Measurements from ENCODE around the gene C2CD2.
"Not testable (repeated sequence)": the region's sequence is repeated elsewhere in the genome, so short reads cannot be mapped to it uniquely, and the experiment has no call there.

The C2CD2 gene

GRCh38 chr21:41956926-41957729 is 3.3 kb upstream of the C2CD2 start:
- no peak for DNase-seq

DNA sequence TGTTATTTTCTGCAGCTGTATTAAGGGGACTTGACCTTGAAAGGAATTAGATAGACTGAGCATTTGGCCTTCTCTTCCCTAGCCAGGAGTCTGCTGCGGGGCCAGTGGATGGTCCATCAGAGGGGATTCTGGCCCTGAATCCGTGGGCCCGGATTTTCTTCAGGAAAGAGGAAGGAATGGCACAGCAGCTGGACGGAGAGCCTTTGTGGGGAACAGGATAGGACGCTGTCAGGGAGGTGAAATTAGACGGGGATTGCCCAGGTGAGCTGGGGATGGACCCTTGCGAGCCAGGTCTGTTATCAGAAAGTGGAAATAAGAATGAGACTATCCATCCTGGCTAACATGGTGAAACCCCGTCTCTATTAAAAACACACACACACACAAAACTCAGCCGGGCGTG is 1.7 kb upstream of the C2CD2 start:
- DNase-seq: no peak

DNA sequence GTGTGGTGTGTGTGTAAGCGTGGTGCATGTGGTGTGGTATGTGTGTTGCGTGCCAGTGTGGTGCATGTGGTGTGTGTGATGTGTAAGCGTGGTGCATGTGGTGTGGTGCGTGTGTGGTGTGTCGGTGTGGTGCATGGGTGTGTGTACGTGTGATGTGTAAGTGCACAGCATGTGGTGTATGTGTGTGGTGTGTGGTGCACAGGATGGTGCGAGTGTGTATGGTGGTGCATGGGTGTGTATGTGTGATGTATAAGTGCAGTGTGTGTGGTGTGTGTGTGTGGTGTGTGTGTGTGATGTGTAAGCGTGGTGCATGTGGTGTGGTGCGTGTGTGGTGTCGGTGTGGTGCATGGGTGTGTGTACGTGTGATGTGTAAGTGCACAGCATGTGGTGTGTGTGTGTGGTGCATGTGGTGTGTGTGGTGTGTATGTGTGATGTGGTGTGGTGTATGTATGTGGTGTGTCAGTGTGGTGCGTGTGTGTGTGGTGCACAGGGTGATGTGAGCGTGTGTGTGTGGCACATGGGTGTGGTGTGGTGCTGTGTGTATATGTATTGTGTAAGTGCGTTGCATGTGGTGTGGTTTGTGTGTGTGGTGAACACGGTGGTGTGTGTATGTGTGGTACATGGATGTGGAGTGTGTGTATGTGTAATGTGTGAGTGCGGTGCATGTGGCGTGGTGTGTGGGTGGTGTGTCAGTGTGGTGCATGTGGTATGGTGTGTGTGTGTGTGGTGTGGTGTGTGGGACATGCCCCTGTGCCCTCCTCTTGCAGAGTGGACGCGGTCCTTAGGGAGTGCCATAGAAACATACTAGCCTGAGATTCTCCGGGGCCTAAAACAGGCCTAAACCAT is 1.1 kb upstream of the C2CD2 start:
- no peak for DNase-seq

DNA sequence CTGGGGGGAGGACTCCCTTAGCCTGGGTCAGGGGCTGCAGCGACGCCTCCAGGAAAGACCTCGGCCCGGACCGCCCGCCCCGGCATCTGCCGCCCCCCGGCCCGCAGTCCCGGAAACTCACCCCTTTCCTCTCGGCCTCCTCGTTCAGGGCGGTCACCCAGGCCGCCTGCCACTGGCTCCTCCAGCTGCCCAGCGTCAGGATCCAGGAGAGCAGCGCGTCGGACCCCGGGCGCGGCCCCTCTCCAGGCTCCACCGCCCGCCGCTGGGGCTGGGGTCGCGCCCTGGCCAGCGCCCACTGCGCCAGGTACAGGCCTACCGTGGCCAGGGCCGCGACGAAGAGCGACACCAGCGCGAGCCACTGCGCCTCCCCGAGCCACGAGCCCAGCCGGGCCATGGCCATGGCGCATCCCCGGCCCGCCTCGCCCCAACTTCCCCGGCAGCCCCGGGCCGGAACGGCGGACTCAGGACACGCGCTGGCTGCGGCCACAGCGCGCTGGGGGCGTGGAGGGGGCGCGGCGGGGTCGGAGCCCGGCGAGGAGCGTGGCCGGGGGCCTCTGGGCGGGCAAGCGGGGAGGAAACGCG is 478 bp downstream of the C2CD2 start:
- no peak for DNase-seq

DNA sequence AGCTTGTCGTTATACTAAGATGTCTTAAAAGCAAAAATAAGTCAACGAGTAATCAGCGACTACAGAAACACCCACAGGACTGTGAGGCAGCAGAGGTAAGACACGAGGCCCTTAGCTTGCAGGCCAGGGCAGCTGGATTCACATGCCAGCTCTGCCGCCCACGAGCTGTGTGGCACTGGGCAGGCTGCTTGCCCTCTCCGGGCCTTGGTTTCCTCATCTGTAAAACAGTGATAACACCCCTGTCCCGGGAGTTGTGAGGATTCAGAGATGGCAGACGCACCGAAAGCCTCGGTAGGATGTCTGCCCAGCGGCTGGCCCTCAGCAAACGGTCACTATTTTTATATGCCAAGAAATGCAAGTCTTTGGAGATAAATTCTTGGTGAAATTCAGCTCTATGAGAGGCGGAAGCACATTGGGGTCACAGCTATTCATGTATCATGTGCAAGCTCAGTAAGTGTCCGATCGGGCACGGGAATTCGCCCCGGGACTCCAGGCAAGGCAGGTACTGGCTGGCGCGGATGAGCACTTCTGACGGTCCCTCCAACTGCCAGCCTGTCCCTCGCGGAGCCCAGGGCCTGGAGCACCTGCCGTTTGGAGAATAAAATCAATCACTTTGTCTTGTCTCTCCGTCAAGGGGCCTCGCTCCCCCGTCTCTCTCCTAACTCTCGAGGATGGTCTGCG is 1.1 kb downstream of the C2CD2 start:
- DNase-seq: peak in 1 of 2 experiments; percentile 28

DNA sequence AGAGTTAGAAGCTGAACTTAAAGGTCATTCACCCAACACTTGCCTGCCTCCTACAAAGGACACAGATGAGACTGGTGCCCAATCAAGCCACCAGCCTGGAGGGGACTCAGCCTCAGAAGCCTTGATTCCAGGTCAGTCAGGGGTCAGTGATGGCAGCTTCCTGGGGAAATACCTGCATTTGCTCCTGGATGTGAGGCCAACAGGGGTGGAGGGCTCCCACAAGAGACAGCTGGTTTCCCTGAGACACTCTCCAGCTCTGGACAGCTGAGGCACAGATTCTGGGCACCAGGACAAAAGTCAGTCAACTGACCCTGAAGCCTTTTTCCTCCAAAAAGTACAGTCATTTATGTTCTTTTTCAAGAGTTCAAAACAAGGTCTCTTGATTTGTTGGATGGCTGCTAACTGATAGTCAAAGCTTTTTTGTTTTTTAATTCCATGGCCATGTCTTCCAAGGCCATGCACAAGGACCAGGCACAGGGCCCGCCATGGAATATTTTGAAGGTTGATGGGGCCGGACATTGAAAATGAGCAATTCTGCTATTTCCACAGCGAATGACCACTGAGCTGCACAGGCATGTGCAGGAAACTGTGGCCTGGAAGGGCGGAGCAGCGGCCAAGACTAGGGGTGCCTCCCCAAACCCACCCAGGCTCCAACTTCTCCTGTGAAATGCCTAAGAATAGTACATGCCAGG is 1.8 kb downstream of the C2CD2 start:
- DNase-seq: no peak

- no peak for DNase-seq
Measured at GRCh38 chr21:41950941-41951351, 2.9 kb downstream of the C2CD2 start.

GRCh38 chr21:41949631-41950030 is 4.2 kb downstream of the C2CD2 start:
- not testable (repeated sequence) for DNase-seq

GRCh38 chr21:41948901-41949300 is 4.9 kb downstream of the C2CD2 start:
- no peak for DNase-seq

- no peak for DNase-seq
Measured at GRCh38 chr21:41948078-41948895, 5.5 kb downstream of the C2CD2 start.

- DNase-seq: no peak
Measured at GRCh38 chr21:41945982-41946381, 7.8 kb downstream of the C2CD2 start.

DNA sequence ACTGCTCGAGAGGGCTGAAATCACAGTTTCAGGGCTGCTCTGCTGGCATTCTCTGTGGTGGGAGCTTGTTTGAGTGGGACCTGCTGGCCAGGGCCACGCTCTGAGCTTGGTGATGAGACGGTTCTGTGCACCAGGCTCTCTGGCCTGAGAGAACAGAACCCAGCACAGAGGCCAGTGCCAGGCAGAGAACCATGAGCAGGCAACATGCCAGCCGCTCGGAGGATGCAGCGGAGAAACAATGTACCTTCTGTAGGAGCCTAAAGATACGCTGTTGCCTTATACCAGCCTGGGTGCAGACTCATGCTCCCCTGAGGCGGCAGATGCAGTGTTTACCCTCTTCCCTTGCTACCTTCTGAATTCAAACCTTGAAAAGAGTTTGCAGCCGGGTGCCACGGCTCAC is 10.0 kb downstream of the C2CD2 start:
- DNase-seq: no peak

DNA sequence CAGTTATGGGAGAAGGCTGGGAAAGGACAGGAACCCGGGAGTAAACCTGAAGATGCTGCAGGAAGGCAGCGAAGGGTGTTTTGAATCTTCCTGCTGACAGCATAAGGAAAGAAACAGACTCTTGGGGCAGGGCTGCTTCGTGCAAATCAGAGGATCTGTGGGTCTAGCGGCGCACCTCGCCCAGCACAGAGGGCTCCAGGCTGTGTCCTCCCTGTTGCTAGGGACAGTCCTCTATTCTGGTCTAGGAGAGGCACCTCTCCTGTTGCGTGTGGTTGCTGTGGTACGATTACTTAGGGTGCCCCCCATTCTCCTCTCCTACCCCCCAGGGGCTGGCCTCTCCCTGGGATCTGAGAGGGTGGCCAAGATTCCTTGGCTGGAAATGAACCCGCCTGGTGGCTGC is 11.4 kb downstream of the C2CD2 start:
- no peak for DNase-seq

GRCh38 chr21:41941941-41942340 is 11.9 kb downstream of the C2CD2 start:
- no peak for DNase-seq

DNA sequence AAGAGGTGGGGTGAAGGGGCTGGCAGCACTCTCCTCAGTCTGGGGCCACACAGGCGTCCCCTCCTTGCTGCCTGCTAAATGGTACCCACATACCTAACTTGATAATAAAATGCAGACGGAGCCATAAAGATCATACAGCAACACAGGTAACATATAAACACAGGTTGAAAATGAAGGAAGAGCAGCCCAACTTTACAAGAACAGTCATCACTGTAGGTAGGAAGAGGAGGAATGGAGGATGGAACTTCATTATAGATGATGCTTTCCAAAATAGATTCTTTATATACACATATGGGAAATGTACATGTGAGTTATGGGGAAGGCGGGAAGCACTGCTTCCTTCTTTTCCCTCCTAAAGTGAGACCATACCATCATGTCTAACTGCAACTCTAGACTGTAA is 13.4 kb downstream of the C2CD2 start:
- no peak for DNase-seq

- DNase-seq: no peak
Measured at GRCh38 chr21:41939391-41939790, 14.4 kb downstream of the C2CD2 start.

DNA sequence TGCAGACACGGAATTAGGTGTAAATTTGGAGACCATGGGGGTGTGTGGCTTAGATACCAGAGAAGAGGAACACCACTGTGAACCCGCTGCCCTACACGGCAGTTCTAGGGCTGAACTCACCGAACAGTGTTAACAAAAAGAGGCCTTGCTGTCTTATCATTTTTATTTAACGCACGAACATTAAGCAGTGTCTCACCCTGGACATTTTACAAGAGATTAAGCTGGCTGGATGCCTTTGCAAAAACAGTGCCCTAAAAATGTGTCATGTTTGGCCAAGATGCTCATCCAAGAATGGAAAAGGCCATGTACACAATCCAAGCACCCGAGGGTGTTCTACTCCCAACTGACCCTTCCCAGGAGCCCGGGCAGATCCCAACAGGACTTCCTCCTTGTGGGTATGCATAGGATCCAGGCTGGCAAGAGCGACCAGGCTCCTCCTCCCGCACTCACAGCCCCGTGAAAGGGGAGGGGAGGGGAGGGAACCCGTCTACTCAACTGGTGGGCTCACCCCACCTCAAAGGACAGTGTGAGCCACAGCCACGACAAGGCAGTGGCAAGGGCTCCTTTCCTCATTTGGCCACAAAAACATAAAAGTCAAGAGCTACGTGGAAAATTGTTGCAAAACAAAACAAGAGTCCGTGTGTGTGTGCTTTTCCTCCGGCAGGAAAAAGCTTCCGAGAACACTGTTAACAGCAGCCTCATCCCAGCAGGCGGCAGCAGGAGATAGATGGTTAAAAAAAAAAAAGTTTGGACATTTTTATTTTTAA is 20.3 kb downstream of the C2CD2 start:
- no peak for DNase-seq

GRCh38 chr21:41932576-41933312 is 21.1 kb downstream of the C2CD2 start:
- DNase-seq: no peak

GRCh38 chr21:41932191-41932575 is 21.6 kb downstream of the C2CD2 start:
- DNase-seq: no peak

- DNase-seq: no peak
Measured at GRCh38 chr21:41931041-41931451, 22.8 kb downstream of the C2CD2 start.
